ENCODE results near the gene DVL1.

Gene DVL1

DNA sequence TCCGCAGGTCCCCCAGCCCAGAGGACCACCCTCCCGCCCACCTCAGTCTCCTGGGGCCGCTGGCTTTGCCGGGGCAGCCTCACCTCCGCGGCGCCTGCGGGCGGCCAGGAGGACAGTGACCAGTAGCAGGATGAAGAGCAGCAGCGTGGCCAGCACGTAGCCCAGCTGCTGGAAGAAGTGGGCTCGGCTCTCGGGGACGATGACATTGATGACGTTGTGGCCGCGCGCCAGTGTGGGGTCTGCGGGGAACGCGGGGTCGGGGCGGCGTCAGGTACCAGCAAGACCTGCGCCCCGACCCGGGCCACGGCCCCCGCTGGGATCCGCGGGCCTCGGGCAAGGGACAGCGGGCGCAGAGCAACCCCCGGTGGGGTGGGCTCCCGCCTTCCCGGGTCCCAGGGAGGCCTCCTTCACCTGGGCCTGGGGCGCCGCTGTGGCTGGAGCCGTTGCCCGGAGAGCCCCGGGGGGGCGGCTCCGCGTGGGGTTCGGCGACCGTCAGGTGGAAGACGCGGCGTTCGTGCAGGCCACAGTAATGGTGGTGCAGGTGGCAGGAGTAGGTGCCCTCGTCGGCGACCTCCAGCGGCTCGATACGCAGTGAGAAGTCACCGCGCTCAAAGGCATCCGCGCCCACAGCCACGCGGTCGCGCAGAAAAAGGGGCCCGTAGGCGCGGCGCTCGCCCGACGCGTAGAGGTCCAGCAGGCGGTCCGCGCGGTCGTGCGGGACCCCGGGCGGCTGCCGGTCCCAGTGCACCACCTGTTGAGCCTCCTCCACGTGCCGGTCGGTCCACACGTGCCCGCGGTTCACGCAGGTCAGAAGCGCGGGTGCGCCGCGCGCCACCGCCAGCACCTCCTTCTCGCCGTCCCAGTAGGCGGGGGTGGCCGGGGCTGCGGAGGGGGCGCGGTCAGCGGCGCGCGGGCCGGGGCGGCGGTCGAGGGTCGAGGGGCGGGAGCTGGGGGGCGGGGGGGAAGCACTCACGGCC lies 5.3 kb upstream of the DVL1 start:
- DNase-seq, result no peak

DNA sequence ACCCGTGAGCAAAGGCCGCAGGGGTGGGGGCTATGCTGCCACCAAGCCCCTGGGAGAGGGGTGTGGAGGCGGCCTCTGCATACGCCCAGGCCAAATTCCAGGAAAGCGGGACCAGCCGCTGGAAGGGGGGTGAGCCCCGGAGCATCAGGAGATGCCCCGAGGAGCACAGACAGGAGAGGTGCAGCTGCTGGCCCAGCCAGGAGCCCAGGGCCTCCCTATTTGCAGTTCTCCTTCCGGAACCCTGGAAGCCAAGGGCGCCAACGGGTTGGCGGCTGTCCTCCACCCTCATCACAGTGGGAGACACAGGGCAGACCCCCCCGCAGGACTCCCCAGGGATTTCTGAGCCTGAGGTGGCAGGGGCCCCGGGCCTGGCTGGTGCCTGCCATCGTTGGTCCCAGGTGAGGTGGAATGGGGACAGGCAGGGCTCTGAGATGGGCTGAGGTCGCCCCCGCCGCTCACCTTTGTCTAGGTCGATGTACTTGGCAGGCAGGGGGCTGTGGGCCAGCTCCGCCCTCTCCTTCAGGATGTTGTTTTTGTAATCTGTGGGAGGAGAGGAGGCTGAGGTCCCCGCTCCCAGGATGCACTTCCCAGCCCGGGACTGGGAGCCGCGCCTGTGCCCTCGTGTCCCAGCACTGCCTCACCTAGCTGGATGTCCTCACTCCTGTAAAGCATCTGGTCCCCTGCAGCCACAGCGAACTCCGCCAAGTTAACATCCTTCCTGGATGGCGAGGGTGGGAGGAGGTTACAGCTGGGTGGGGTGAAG lies 4.4 kb upstream of the DVL1 start:
- DNase-seq, result no peak

GRCh38 chr1:1352786-1353388 lies 3.7 kb upstream of the DVL1 start:
- no peak for DNase-seq

- no peak for DNase-seq
These were observed 2.6 kb upstream of the DVL1 start for GRCh38 chr1:1351511-1352427.

- no peak for DNase-seq
These were observed 580 bp downstream of the DVL1 start for GRCh38 chr1:1348420-1349255.

DNA sequence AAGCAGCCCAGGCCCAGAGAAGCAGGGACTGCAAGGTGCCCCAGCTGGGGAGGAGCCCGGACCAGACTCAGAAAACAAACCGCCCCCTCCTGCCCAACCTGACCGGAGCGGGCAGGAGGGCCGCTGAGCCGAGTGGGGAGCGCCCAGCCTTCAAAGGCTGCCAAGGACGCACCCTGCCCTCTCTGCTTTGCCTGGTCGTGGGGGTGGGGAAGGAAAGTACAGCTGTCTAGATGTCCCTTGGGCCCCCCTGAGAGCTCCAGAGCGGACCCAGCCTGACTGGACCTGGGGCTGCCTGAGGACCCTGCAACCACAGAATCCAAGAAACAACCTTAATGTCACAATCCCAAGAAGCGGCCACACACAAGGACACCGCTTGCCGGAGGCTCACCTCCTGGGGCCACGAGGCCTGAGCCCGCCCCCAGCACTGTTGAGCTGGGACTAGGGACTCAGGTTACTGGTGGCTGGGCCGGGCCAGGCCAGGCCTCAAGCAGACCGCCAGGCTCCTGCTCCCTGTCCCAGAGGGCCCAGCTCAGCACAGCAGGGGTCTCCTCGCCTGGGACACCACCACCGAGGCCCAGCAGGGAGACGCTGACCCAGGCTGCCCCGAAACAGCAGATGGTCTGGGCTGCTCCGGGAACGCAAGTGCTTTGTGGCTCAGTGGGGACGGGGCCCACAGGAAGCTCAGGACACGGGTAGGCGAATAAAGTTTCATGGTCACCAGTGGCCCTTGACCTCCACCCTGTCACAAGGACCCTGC lies 1.4 kb downstream of the DVL1 start:
- DNase-seq, result no peak

DNA sequence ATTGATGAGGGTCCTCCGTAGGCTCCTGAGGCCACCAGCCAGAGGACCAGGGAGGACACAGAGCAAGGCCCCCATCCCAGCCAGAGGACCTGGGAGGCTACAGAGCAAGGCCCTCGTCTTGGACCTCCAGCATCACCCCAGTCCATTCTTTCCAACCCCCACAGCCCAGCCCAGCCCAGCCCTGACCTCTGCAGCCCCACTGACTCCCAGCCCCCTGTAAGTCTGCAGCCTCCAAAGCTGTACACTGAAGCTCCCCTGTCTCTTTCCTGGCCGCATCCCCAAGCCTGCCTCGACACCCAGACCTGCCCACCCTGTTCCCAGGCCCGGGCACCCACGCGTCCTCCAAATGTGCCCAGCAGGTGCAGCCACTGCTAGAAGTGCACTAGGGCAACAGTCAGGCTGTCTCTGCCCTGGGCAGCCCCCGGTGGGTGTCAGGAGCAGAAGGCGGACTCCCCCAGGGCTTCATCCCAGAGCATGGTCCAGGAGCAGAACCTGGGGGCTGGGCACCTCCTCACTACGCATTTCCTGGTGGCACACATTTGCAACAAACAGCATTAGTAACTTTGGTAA lies 2.1 kb downstream of the DVL1 start:
- DNase-seq, result no peak

- DNase-seq, result no peak
These were observed 2.7 kb downstream of the DVL1 start for GRCh38 chr1:1346501-1346890.

DNA sequence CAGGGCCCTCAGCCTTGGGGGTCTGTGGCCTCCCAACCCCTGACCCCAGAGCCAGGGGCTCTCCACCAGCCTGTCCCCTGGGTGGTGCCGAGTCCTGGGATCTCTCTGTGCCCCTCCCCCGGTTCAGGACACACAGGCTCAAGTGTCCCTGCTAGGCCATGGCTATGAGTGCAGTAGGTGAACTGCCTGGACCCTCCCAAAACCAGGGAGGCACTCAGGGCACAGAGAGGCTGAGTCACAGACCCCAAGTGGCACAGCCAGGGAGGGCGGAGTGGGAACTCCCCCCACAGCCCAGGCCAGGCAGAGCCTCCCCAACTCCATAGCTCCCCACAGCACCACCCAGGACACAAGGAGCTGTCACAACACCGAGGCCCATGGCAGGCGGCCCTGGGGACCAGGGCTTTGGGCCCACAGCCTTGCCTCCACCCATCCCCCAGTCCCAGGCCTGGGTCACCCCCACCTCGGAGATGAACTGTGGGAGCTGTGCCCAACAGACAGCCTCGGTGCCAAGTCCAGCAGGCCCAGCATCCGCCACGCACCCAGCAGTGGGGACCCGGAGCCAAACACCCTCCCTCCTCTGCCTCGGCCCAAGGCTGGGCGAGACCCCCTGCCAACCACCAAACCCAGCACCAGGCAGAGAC lies 3.2 kb downstream of the DVL1 start:
- no peak for DNase-seq

- no peak for DNase-seq
These were observed 3.8 kb downstream of the DVL1 start for GRCh38 chr1:1345384-1345783.

DNA sequence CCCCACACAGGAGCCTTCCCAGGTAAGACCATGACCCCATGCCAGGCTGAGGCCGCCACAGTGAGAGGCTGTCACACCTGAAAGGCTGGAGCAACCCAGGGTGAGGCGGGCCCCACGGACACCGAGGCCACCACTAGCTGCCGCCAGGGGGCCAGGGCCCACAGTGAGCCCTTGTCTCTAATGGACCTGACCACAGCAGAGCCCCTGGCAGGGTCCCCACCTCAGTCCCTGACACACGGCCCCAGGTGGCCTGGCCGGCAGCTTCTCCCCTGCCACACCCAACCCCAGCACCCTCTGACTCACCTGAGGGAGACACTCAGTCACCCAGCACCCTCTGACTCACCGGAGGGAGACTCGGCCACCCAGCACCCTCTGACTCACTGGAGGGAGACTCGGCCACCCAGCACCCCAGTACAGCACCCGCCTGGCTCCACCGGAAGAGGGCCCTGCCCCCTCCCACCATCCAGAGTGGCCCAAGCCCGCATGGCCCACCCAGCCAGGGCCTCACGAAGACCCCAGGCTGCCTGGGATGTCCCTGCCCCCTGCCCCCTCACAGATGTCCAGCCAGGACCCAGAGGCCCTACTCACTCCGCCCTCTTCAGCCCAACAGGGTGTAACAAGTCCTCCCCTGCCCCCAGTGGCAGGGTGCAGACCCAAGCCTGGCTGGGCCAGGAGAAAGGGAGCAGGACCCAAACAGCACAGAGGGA lies 4.4 kb downstream of the DVL1 start:
- DNase-seq, result peak; percentile 67

GRCh38 chr1:1343811-1344421 lies 5.3 kb downstream of the DVL1 start:
- DNase-seq, result no peak

DNA sequence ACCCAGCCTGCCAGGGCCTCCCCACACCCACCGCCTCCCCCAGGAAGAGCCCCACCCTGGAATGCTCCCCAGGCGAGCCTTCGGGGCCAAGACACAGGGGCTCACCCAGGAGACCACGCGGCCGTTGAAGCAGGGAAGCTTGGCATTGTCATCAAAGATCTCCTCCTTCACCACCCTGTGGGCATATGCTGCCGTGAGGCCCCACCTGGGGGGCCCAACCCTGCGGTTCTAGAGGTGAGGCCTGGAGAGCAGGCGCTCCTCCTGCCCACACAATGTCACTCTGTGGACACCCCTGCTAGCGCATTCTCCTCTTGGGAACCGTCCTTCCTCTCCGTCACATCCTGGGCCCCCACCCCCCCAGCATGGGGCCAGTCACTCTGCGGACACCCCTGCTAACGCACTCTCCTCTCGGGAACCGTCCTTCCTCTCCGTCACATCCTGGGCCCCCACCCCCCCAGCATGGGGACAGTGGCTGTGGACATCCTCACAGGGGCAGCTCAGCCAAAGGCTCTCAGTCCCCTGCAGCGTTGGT lies 6.6 kb downstream of the DVL1 start:
- DNase-seq, result no peak

DNA sequence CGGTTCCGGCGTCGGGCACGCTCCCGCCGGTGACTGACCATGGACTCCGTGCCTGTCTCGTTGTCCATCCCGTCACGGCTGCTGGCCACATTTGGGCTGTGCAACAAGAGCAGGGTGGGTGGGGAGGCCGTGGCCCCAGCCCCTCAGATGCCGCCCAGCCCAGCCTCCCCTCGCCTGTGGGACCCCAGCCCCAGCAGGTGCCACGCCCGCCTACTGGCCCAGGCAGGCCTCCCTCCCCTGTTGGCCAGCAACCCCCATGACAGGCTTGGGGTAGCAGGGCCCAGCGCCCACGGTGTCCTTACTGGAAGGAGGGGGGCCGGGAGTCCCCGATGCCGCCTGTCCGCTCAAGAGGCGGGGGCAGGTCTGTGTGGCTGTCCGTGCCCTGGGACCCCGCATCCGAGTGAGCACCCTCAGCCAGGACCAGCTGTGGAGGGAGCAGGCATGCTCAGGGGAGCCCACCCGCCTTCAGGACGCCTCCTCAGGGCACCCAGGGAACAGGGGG lies 7.1 kb downstream of the DVL1 start:
- no peak for DNase-seq

- no peak for DNase-seq
These were observed 7.6 kb downstream of the DVL1 start for GRCh38 chr1:1341549-1342021.

DNA sequence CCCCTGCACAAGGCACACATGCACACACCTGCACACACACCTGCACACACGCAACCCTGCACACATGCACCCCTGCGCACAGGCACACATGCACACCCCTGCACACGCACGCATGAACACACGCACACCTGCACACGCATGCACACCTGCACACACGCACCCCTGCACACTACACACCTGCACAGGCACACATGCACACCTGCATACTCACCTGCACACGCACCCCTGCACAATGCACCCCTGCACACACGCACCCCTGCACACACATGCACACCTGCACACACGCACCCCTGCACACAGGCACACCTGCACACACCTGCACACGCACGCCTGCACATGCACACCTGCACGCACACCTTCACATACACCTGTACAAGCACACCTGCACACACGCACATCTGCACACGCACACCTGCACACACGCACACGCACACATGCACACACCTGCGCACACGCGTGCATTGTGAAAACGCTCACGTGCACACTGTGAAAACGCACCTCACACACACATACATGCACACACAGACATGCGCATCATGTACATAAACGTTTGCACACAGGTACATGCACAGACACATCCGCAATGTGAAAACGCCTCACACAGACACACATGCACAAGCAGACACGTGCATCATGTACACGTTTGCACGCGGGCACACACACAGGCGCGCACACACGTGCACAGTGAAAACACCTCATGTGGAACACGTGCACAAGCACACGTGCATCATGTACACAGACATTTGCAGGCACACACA lies 8.2 kb downstream of the DVL1 start:
- no peak for DNase-seq

DNA sequence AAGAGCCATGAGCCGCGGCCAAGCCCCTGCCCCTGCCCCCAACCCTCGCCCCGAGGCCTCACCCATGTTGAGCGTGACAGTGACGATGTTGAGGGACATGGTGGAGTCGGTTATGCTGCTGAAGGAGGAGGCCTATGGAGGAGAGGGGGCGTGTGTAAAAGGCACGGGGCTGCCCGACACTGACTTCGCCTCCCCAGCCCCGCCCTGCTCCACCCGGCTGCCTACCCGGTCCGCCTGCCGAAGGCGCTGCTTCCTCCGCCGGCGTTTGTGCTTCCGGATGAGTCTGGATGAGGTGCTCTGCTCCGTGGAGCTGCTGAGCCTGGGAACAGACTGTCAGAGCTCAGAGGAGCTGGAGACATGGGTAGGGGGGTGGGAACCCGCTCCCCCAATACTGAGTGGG lies 9.0 kb downstream of the DVL1 start:
- no peak for DNase-seq

Data from stimulated activated CD4-positive, alpha-beta T cell treated with anti-CD3 and anti-CD28 coated beads, Interleukin-4, amount 100 ng/mL, for 24 hours (primary cell).